ENCODE measurements around the gene PUS1.

The PUS1 gene

GRCh38 chr12:131913666-131914065 is 15.4 kb upstream of the PUS1 start:
- DNase-seq (ENCODE audit: low read depth, low spot score) = no peak
- Histone ChIP-seq H3K27me3 (ENCODE audit: insufficient read depth, insufficient read length) (no peaks in the 10 kb centered on the region), H3K36me3 (ENCODE audit: insufficient read depth, insufficient read length, low read length) (peaks cover 83% of the 10 kb centered on the region), H3K9me3 (ENCODE audit: insufficient read depth, low read length) (no peaks in the 10 kb centered on the region), H3K4me3 (ENCODE audit: insufficient read length, low read depth) (no peak overlapping the region), H3K4me1 (ENCODE audit: insufficient read depth, insufficient read length) (peaks cover 16% of the 10 kb centered on the region), H3K9ac (ENCODE audit: insufficient read length, low read depth) (no peak overlapping the region)
- no peak for TF ChIP-seq YY1 (IDR thresholded peaks at IDR 0.05; ENCODE audit: insufficient read depth, insufficient read length)
- no peak for TF ChIP-seq ZNF274 (IDR thresholded peaks at IDR 0.05; ENCODE audit: low read depth, low read length)
- no peak for TF ChIP-seq SUZ12 (IDR thresholded peaks at IDR 0.05; ENCODE audit: extremely low read depth, insufficient read depth, insufficient read length)

- H3K36me3 ChIP-seq (ENCODE audit: insufficient read depth, insufficient read length, low read length) = peaks cover 80% of the 10 kb centered on the region
- no peak overlapping the region for H3K4me3 ChIP-seq (ENCODE audit: insufficient read length, low read depth)
- H3K9me3 ChIP-seq (ENCODE audit: insufficient read depth, low read length) = no peaks in the 10 kb centered on the region
- TF ChIP-seq YY1 (IDR thresholded peaks at IDR 0.05; ENCODE audit: insufficient read depth, insufficient read length) (no peak), ZNF274 (IDR thresholded peaks at IDR 0.05; ENCODE audit: low read depth, low read length) (no peak), SUZ12 (IDR thresholded peaks at IDR 0.05; ENCODE audit: extremely low read depth, insufficient read depth, insufficient read length) (no peak)
- peaks cover 16% of the 10 kb centered on the region for H3K4me1 ChIP-seq (ENCODE audit: insufficient read depth, insufficient read length)
- DNase-seq (ENCODE audit: low read depth, low spot score) = no peak
- H3K9ac ChIP-seq (ENCODE audit: insufficient read length, low read depth) = no peak overlapping the region
- no peaks in the 10 kb centered on the region for H3K27me3 ChIP-seq (ENCODE audit: insufficient read depth, insufficient read length)
These were observed 14.8 kb upstream of the PUS1 start for GRCh38 chr12:131914179-131914702.

GRCh38 chr12:131915000-131915689 is 13.9 kb upstream of the PUS1 start:
- peaks cover 80% of the 10 kb centered on the region for H3K36me3 ChIP-seq (ENCODE audit: insufficient read depth, insufficient read length, low read length)
- DNase-seq (ENCODE audit: low read depth, low spot score) = no peak
- no peaks in the 10 kb centered on the region for H3K9me3 ChIP-seq (ENCODE audit: insufficient read depth, low read length)
- H3K4me1 ChIP-seq (ENCODE audit: insufficient read depth, insufficient read length) = peaks cover 16% of the 10 kb centered on the region
- TF ChIP-seq SUZ12 (IDR thresholded peaks at IDR 0.05; ENCODE audit: extremely low read depth, insufficient read depth, insufficient read length) (no peak), YY1 (IDR thresholded peaks at IDR 0.05; ENCODE audit: insufficient read depth, insufficient read length) (no peak), ZNF274 (IDR thresholded peaks at IDR 0.05; ENCODE audit: low read depth, low read length) (no peak)
- no peak overlapping the region for H3K4me3 ChIP-seq (ENCODE audit: insufficient read length, low read depth)
- no peaks in the 10 kb centered on the region for H3K27me3 ChIP-seq (ENCODE audit: insufficient read depth, insufficient read length)
- H3K9ac ChIP-seq (ENCODE audit: insufficient read length, low read depth) = no peak overlapping the region

- H3K9me3 ChIP-seq (ENCODE audit: insufficient read depth, low read length) = no peaks in the 10 kb centered on the region
- no peaks in the 10 kb centered on the region for H3K27me3 ChIP-seq (ENCODE audit: insufficient read depth, insufficient read length)
- H3K4me1 ChIP-seq (ENCODE audit: insufficient read depth, insufficient read length) = peaks cover 16% of the 10 kb centered on the region
- DNase-seq (ENCODE audit: low read depth, low spot score) = no peak
- peaks cover 79% of the 10 kb centered on the region for H3K36me3 ChIP-seq (ENCODE audit: insufficient read depth, insufficient read length, low read length)
- no peak overlapping the region for H3K9ac ChIP-seq (ENCODE audit: insufficient read length, low read depth)
- H3K4me3 ChIP-seq (ENCODE audit: insufficient read length, low read depth) = no peak overlapping the region
- TF ChIP-seq YY1 (IDR thresholded peaks at IDR 0.05; ENCODE audit: insufficient read depth, insufficient read length) (no peak), ZNF274 (IDR thresholded peaks at IDR 0.05; ENCODE audit: low read depth, low read length) (no peak), SUZ12 (IDR thresholded peaks at IDR 0.05; ENCODE audit: extremely low read depth, insufficient read depth, insufficient read length) (no peak)
These were observed 13.3 kb upstream of the PUS1 start for GRCh38 chr12:131915823-131916222.

- no peak for DNase-seq (ENCODE audit: low read depth, low spot score)
- Histone ChIP-seq H3K9me3 (ENCODE audit: insufficient read depth, low read length) (no peaks in the 10 kb centered on the region), H3K36me3 (ENCODE audit: insufficient read depth, insufficient read length, low read length) (peaks cover 79% of the 10 kb centered on the region), H3K4me3 (ENCODE audit: insufficient read length, low read depth) (no peak overlapping the region), H3K4me1 (ENCODE audit: insufficient read depth, insufficient read length) (peaks cover 14% of the 10 kb centered on the region), H3K27me3 (ENCODE audit: insufficient read depth, insufficient read length) (no peaks in the 10 kb centered on the region), H3K9ac (ENCODE audit: insufficient read length, low read depth) (peak overlapping the region; percentile 36)
- no peak for TF ChIP-seq ZNF274 (IDR thresholded peaks at IDR 0.05; ENCODE audit: low read depth, low read length)
- TF ChIP-seq YY1 (IDR thresholded peaks at IDR 0.05; ENCODE audit: insufficient read depth, insufficient read length) = no peak
- no peak for TF ChIP-seq SUZ12 (IDR thresholded peaks at IDR 0.05; ENCODE audit: extremely low read depth, insufficient read depth, insufficient read length)
These were observed 12.6 kb upstream of the PUS1 start for GRCh38 chr12:131916306-131917138.

- H3K27me3 ChIP-seq (ENCODE audit: insufficient read depth, insufficient read length) = no peaks in the 10 kb centered on the region
- no peaks in the 10 kb centered on the region for H3K9me3 ChIP-seq (ENCODE audit: insufficient read depth, low read length)
- no peak overlapping the region for H3K9ac ChIP-seq (ENCODE audit: insufficient read length, low read depth)
- peaks cover 78% of the 10 kb centered on the region for H3K36me3 ChIP-seq (ENCODE audit: insufficient read depth, insufficient read length, low read length)
- H3K4me3 ChIP-seq (ENCODE audit: insufficient read length, low read depth) = no peak overlapping the region
- H3K4me1 ChIP-seq (ENCODE audit: insufficient read depth, insufficient read length) = peaks cover 8% of the 10 kb centered on the region
- no peak for DNase-seq (ENCODE audit: low read depth, low spot score)
- TF ChIP-seq YY1 (IDR thresholded peaks at IDR 0.05; ENCODE audit: insufficient read depth, insufficient read length) = no peak
- no peak for TF ChIP-seq ZNF274 (IDR thresholded peaks at IDR 0.05; ENCODE audit: low read depth, low read length)
- no peak for TF ChIP-seq SUZ12 (IDR thresholded peaks at IDR 0.05; ENCODE audit: extremely low read depth, insufficient read depth, insufficient read length)
These were observed 11.9 kb upstream of the PUS1 start for GRCh38 chr12:131917139-131917710.
